ENCODE measurements around the gene LGMN. TPM values are rescaled to one million over a fixed set of nuclear protein-coding genes. Genes with fewer than 3 reads are reported as not detected.

LGMN gene
- total and polyA plus RNA-seq, 2 experiments from 2014 or later: 60.0 to 83.5 TPM

GRCh38 chr14:92719421-92719820, 29.0 kb downstream of the LGMN start:
- Histone ChIP-seq H3F3A (replicated peaks; ENCODE audit: low read depth) (no peaks in the 10 kb centered on the region), H3K36me3 (ENCODE audit: insufficient read depth) (no peaks in the 10 kb centered on the region), H3K4me1 (ENCODE audit: insufficient read depth) (no peaks in the 10 kb centered on the region), H3K9me2 (ENCODE audit: insufficient read depth) (no peaks in the 10 kb centered on the region), H2AFZ (no peak overlapping the region), H3K27me3 (ENCODE audit: insufficient read depth) (no peaks in the 10 kb centered on the region), H3K79me2 (replicated peaks; ENCODE audit: insufficient read depth) (peaks cover 28% of the 10 kb centered on the region), H3K4me2 (no peak overlapping the region), H3K27ac (ENCODE audit: low read depth) (no peak overlapping the region), H4K20me1 (replicated peaks; ENCODE audit: insufficient read depth) (peaks cover 2% of the 10 kb centered on the region; the same call in 1 of the 2 replicates), H3K4me3 (no peak overlapping the region)
- Mint-ChIP-seq H3K27ac (no peak overlapping the region), H3K9me3 (peaks cover 3% of the 10 kb centered on the region; the same call in 1 of the 3 replicates), H3K4me3 (no peak overlapping the region), H3K36me3 (ENCODE audit: low read depth) (peaks cover 18% of the 10 kb centered on the region), H3K4me1 (no peaks in the 10 kb centered on the region), H3K27me3 (ENCODE audit: insufficient read depth, low read depth, poor library complexity) (peaks cover 4% of the 10 kb centered on the region)
- DNase-seq (ENCODE audit: low spot score) (no peak), ATAC-seq (no peak)
- TF ChIP-seq JUNB (IDR thresholded peaks at IDR 0.05; ENCODE audit: unreplicated experiment) (no peak), EZH2 (IDR thresholded peaks at IDR 0.05; ENCODE audit: low read depth, unreplicated experiment) (no peak)
- TF ChIP-seq, protein P1, sequence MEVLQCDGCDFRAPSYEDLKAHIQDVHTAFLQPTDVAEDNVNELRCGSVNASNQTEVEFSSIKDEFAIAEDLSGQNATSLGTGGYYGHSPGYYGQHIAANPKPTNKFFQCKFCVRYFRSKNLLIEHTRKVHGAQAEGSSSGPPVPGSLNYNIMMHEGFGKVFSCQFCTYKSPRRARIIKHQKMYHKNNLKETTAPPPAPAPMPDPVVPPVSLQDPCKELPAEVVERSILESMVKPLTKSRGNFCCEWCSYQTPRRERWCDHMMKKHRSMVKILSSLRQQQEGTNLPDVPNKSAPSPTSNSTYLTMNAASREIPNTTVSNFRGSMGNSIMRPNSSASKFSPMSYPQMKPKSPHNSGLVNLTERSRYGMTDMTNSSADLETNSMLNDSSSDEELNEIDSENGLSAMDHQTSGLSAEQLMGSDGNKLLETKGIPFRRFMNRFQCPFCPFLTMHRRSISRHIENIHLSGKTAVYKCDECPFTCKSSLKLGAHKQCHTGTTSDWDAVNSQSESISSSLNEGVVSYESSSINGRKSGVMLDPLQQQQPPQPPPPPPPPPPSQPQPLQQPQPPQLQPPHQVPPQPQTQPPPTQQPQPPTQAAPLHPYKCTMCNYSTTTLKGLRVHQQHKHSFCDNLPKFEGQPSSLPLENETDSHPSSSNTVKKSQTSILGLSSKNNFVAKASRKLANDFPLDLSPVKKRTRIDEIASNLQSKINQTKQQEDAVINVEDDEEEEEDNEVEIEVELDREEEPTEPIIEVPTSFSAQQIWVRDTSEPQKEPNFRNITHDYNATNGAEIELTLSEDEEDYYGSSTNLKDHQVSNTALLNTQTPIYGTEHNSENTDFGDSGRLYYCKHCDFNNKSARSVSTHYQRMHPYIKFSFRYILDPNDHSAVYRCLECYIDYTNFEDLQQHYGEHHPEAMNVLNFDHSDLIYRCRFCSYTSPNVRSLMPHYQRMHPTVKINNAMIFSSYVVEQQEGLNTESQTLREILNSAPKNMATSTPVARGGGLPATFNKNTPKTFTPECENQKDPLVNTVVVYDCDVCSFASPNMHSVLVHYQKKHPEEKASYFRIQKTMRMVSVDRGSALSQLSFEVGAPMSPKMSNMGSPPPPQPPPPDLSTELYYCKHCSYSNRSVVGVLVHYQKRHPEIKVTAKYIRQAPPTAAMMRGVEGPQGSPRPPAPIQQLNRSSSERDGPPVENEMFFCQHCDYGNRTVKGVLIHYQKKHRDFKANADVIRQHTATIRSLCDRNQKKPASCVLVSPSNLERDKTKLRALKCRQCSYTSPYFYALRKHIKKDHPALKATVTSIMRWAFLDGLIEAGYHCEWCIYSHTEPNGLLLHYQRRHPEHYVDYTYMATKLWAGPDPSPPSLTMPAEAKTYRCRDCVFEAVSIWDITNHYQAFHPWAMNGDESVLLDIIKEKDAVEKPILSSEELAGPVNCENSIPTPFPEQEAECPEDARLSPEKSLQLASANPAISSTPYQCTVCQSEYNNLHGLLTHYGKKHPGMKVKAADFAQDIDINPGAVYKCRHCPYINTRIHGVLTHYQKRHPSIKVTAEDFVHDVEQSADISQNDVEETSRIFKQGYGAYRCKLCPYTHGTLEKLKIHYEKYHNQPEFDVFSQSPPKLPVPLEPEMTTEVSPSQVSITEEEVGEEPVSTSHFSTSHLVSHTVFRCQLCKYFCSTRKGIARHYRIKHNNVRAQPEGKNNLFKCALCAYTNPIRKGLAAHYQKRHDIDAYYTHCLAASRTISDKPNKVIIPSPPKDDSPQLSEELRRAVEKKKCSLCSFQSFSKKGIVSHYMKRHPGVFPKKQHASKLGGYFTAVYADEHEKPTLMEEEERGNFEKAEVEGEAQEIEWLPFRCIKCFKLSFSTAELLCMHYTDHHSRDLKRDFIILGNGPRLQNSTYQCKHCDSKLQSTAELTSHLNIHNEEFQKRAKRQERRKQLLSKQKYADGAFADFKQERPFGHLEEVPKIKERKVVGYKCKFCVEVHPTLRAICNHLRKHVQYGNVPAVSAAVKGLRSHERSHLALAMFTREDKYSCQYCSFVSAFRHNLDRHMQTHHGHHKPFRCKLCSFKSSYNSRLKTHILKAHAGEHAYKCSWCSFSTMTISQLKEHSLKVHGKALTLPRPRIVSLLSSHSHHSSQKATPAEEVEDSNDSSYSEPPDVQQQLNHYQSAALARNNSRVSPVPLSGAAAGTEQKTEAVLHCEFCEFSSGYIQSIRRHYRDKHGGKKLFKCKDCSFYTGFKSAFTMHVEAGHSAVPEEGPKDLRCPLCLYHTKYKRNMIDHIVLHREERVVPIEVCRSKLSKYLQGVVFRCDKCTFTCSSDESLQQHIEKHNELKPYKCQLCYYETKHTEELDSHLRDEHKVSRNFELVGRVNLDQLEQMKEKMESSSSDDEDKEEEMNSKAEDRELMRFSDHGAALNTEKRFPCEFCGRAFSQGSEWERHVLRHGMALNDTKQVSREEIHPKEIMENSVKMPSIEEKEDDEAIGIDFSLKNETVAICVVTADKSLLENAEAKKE (CRISPR knock-in tag; IDR thresholded peaks at IDR 0.05): no peak

DNA sequence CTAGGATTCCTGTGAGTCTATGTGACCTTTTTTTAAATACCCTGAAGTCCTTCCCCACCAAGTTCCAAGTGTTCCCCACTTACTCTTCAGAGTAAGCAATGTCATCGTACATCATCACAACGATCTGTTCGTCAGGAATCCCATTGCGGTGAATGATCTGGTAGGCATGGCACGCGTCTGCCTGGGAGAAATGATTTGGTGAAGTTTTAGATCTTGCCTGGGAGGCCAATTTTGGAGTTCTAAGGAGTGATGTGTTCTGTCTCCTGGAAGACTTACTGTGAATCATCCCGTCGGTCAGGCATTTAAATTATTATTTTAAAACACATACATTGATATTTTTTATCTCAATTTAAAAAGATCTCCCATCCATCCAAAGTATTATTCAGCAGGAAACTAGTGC, 29.8 kb downstream of the LGMN start:
- peaks cover 4% of the 10 kb centered on the region for H3K27me3 Mint-ChIP-seq (ENCODE audit: insufficient read depth, low read depth, poor library complexity)
- H3F3A ChIP-seq (replicated peaks; ENCODE audit: low read depth): no peaks in the 10 kb centered on the region
- ATAC-seq (no peak), DNase-seq (ENCODE audit: low spot score) (no peak)
- no peak overlapping the region for H2AFZ ChIP-seq
- peaks cover 28% of the 10 kb centered on the region for H3K79me2 ChIP-seq (replicated peaks; ENCODE audit: insufficient read depth)
- H3K4me2 ChIP-seq: no peak overlapping the region
- no peaks in the 10 kb centered on the region for H3K4me1 Mint-ChIP-seq
- peaks cover 6% of the 10 kb centered on the region; the same call in 1 of the 2 replicates for H4K20me1 ChIP-seq (replicated peaks; ENCODE audit: insufficient read depth)
- H3K36me3 Mint-ChIP-seq (ENCODE audit: low read depth): peaks cover 11% of the 10 kb centered on the region
- H3K27ac Mint-ChIP-seq: no peak overlapping the region
- H3K27ac ChIP-seq (ENCODE audit: low read depth): no peak overlapping the region
- H3K9me3 Mint-ChIP-seq: peaks cover 3% of the 10 kb centered on the region; the same call in 1 of the 3 replicates
- no peak for TF ChIP-seq REST (IDR thresholded peaks at IDR 0.05; ENCODE audit: unreplicated experiment)
- no peak for TF ChIP-seq CREB1 (CRISPR knock-in tag; IDR thresholded peaks at IDR 0.05; ENCODE audit: low read depth)
- no peak for TF ChIP-seq STAT1 (IDR thresholded peaks at IDR 0.05; ENCODE audit: unreplicated experiment)
- no peak for TF ChIP-seq ZNF114 (CRISPR knock-in tag; IDR thresholded peaks at IDR 0.05)
- TF ChIP-seq CTCF (conservative IDR thresholded peaks at IDR 0.05; ENCODE audit: low read depth in 2 of 2): no peak
- TF ChIP-seq ETS1 (IDR thresholded peaks at IDR 0.05): no peak
- TF ChIP-seq EZH2 (IDR thresholded peaks at IDR 0.05; ENCODE audit: low read depth, unreplicated experiment): no peak
- no peaks in the 10 kb centered on the region for H3K4me1 ChIP-seq (ENCODE audit: insufficient read depth)
- H3K27me3 ChIP-seq (ENCODE audit: insufficient read depth): no peaks in the 10 kb centered on the region
- no peaks in the 10 kb centered on the region for H3K9me2 ChIP-seq (ENCODE audit: insufficient read depth)
- H3K4me3 ChIP-seq: no peak overlapping the region
- no peak overlapping the region for H3K4me3 Mint-ChIP-seq
- H3K36me3 ChIP-seq (ENCODE audit: insufficient read depth): no peaks in the 10 kb centered on the region

Data from GM23338 (cell line).